Neuronal stem cell (in vitro differentiated cells): Measurements from ENCODE around the gene FIBP.
A peak's percentile ranks its signal among the peaks of the same experiment; 100 is the strongest.

ENCODE experiments used
- DNase-seq: peaks from one replicate; pipeline ENCODE4 v3.0.0-alpha.2; 2013; ENCODE audit warnings: low spot score
- H2AFZ ChIP-seq: one replicate; pipeline ENCODE4 v1.6.1; 2013; ENCODE audit warnings: mild to moderate bottlenecking, low read length, inconsistent platforms
- H2AK5ac ChIP-seq: 2 replicates; pipeline ENCODE4 v1.6.1; 2013; ENCODE audit warnings: low read depth, mild to moderate bottlenecking, inconsistent platforms, low read length, moderate library complexity, mixed read lengths
- H2BK120ac ChIP-seq: 2 replicates; pipeline ENCODE4 v1.6.1; 2013; ENCODE audit warnings: low read depth, mild to moderate bottlenecking, inconsistent platforms, low read length, moderate library complexity, mixed read lengths
- H2BK12ac ChIP-seq: one replicate; pipeline ENCODE4 v1.6.1; 2013; ENCODE audit warnings: low read length, inconsistent platforms
- H2BK15ac ChIP-seq: 2 replicates; pipeline ENCODE4 v1.6.1; 2013; ENCODE audit warnings: mild to moderate bottlenecking, low read length, inconsistent platforms, mixed read lengths
- H2BK5ac ChIP-seq: one replicate; pipeline ENCODE4 v1.6.1; 2013; ENCODE audit warnings: inconsistent platforms, mild to moderate bottlenecking, low read length, moderate library complexity
- H3K14ac ChIP-seq: one replicate; pipeline ENCODE4 v1.6.1; 2013; ENCODE audit warnings: low read length, inconsistent platforms
- H3K18ac ChIP-seq: 2 replicates; pipeline ENCODE4 v1.6.1; 2013; ENCODE audit warnings: low read length, inconsistent platforms
- H3K23ac ChIP-seq: 2 replicates; pipeline ENCODE4 v1.6.1; 2013; ENCODE audit warnings: low read depth, mild to moderate bottlenecking, mixed read lengths, low read length, inconsistent platforms; ENCODE audit not compliant: poor library complexity
- H3K27ac ChIP-seq: replicated peaks from 3 replicates; pipeline ENCODE4 v1.5.1; 2013; ENCODE audit warnings: low read length, inconsistent platforms
- H3K27me3 ChIP-seq, 3 experiments: 2 replicates each; pipeline ENCODE4 v1.6.1; 2013; ENCODE audit warnings: low read length in 3 of 3, mild to moderate bottlenecking in 2 of 3, inconsistent platforms in 1 of 3, low read depth in 1 of 3, mixed read lengths in 1 of 3, moderate library complexity in 1 of 3; ENCODE audit not compliant: control insufficient read depth in 3 of 3, insufficient read depth in 3 of 3
- H3K36me3 ChIP-seq, 2 donors: replicated peaks in 1 of 2; 2 replicates each; pipeline ENCODE4 v1.6.1; 2013; ENCODE audit warnings: low read length in 2 of 2; ENCODE audit not compliant: control insufficient read depth in 2 of 2, insufficient read depth in 2 of 2
- H3K4ac ChIP-seq: 2 replicates; pipeline ENCODE4 v1.6.1; 2013; ENCODE audit warnings: inconsistent platforms, mild to moderate bottlenecking, low read length, moderate library complexity
- H3K4me1 ChIP-seq, 2 donors: 1 replicate in 1 of 2; 2 replicates in 1 of 2; pipeline ENCODE4 v1.6.1; 2013; ENCODE audit warnings: low read length in 2 of 2, low read depth in 1 of 2; ENCODE audit not compliant: control insufficient read depth in 2 of 2, insufficient read depth in 1 of 2
- H3K4me2 ChIP-seq: one replicate; pipeline ENCODE4 v1.6.1; 2013; ENCODE audit warnings: mild to moderate bottlenecking, low read length, inconsistent platforms; ENCODE audit not compliant: insufficient read depth, poor library complexity, severe bottlenecking
- H3K4me3 ChIP-seq, 2 donors: 2 replicates each; pipeline ENCODE4 v1.5.1; 2013; ENCODE audit warnings: low read length in 2 of 2, mild to moderate bottlenecking in 2 of 2, inconsistent platforms in 1 of 2, moderate library complexity in 1 of 2
- H3K79me1 ChIP-seq: one replicate; pipeline ENCODE4 v1.6.1; 2013; ENCODE audit warnings: low read depth, mild to moderate bottlenecking, inconsistent platforms, low read length, moderate library complexity
- H3K9ac ChIP-seq: one replicate; pipeline ENCODE4 v1.6.1; 2013; ENCODE audit warnings: mild to moderate bottlenecking, low read depth, low read length, inconsistent platforms; ENCODE audit not compliant: poor library complexity
- H3K9me3 ChIP-seq, 2 donors: replicated peaks in 1 of 2; 2 replicates each; pipeline versions ENCODE3 to v1.6.1; 2013; ENCODE audit warnings: low read length in 2 of 2, mild to moderate bottlenecking in 2 of 2, inconsistent platforms in 1 of 2, low read depth in 1 of 2, mixed read lengths in 1 of 2, moderate library complexity in 1 of 2; ENCODE audit not compliant: control insufficient read depth in 2 of 2, insufficient read depth in 1 of 2
- H4K8ac ChIP-seq: one replicate; pipeline ENCODE4 v1.6.1; 2013; ENCODE audit warnings: low read depth, mild to moderate bottlenecking, inconsistent platforms, low read length, moderate library complexity
- H4K91ac ChIP-seq: one replicate; pipeline ENCODE4 v1.6.1; 2013; ENCODE audit warnings: low read length, low read depth, mild to moderate bottlenecking, inconsistent platforms; ENCODE audit not compliant: poor library complexity
- WGBS, 2 donors: extraction: QIAGEN DNeasy Blood & Tissue Kit; methylation state at CpG; one replicate each; pipeline ENCODE4 v1.1.7; 2013; ENCODE audit warnings: missing lambda C conversion rate in 2 of 2, mixed read lengths in 1 of 2; ENCODE audit not compliant: insufficient read length in 2 of 2, insufficient replicate concordance in 1 of 2; ENCODE audit errors: extremely low coverage in 2 of 2; 5-methylcytosine and 5-hydroxymethylcytosine counted together

The FIBP gene

DNA sequence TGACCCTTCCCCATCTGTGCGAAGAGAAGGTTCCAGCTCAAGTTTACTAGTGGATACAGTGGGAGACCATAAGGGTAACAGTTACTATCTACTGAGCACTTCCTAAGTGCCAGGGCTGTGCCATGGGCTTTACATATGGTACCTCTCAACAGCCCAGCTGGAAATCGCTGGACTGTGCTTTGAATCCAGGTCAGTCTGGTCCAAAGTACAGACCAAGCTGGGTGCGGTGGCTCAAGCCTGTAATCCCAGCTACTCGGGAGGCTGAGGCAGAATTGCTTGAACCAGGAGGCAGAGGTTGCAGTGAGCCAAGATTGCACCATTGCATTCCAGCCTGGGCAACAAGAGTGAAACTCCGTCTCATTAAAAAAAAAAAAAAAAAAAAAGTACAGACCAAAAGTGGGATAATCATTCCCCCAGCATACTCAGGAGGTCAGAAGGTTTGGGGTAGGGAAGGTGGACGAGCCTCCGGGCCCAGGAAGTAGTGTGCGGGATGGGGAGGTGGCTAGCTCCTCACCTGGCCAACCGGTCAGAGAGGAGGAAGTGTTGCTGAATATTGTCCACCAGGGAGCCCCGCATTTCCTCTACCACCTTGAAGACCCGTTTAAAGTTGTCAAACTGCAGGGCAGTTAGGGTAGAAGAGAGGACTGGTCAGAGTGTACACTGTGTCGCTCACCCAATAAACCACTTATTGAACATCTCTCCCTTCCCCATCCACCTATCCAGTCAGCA lies 2.3 kb downstream of the FIBP start:
- no peak for DNase-seq
- Histone ChIP-seq H2BK5ac (no peak overlapping the region), H3K18ac (no peak overlapping the region), H3K27ac (no peak overlapping the region), H3K4me1 (peaks cover 13 to 17% of the 10 kb centered on the region in 2 donors), H3K4me2 (no peak overlapping the region), H3K4ac (no peak overlapping the region), H2AK5ac (no peak overlapping the region), H2AFZ (no peak overlapping the region), H3K36me3 (peaks cover 33 to 53% of the 10 kb centered on the region in 2 donors), H2BK15ac (no peak overlapping the region), H3K23ac (no peak overlapping the region), H3K79me1 (peaks cover 3% of the 10 kb centered on the region), H3K9ac (no peak overlapping the region), H2BK12ac (no peak overlapping the region), H3K9me3 (no peaks in the 10 kb centered on the region), H3K4me3 (no peak overlapping the region), H2BK120ac (no peak overlapping the region), H3K14ac (no peak overlapping the region), H4K8ac (no peak overlapping the region), H4K91ac (no peak overlapping the region), H3K27me3 (peaks cover 0 to 13% (median 0%) of the 10 kb centered on the region in 3 experiments)
- no CpG with 5 or more reads among the region's 12 CpGs for WGBS, 2 donors

DNA sequence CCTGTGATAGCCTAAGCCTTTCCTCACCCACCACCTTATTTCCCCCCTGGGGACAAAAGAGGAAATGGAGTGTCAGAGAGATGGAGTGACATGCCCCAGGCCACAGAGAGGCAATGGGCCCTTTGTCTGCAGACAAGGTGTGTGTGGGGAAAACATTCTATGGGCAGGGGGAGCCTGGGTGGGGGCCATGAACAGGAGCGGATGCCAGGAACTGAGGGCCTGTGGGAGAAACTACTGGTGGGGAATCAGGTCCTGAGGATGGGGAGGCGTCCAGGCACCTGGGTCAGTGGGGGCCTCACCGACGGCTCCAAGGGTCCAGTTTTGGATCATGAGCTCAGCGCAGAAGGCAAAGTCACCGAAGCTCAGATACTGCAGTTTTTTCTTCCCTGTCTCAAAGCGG lies 3.0 kb downstream of the FIBP start:
- Histone ChIP-seq H3K4me2 (no peak overlapping the region), H2BK15ac (no peak overlapping the region), H3K23ac (no peak overlapping the region), H3K27ac (no peak overlapping the region), H3K36me3 (peaks cover 33 to 53% of the 10 kb centered on the region in 2 donors), H2AFZ (no peak overlapping the region), H3K4me3 (no peak overlapping the region), H3K4me1 (peaks cover 13 to 17% of the 10 kb centered on the region in 2 donors), H3K14ac (no peak overlapping the region), H3K9ac (no peak overlapping the region), H3K9me3 (no peaks in the 10 kb centered on the region), H4K8ac (no peak overlapping the region), H3K27me3 (peaks cover 0 to 13% (median 0%) of the 10 kb centered on the region in 3 experiments), H4K91ac (no peak overlapping the region), H2BK12ac (no peak overlapping the region), H2AK5ac (no peak overlapping the region), H2BK5ac (no peak overlapping the region), H3K79me1 (peaks cover 3% of the 10 kb centered on the region), H3K18ac (no peak overlapping the region), H3K4ac (no peak overlapping the region), H2BK120ac (no peak overlapping the region)
- no CpG with 5 or more reads among the region's 7 CpGs for WGBS, 2 donors
- DNase-seq, result no peak

GRCh38 chr11:65884716-65885092 lies 3.6 kb downstream of the FIBP start:
- Histone ChIP-seq H2AK5ac (no peak overlapping the region), H3K14ac (no peak overlapping the region), H3K27me3 (peaks cover 0 to 7% (median 0%) of the 10 kb centered on the region in 3 experiments), H2BK5ac (no peak overlapping the region), H3K18ac (no peak overlapping the region), H3K9me3 (no peaks in the 10 kb centered on the region), H2BK15ac (no peak overlapping the region), H2BK12ac (no peak overlapping the region), H3K9ac (no peak overlapping the region), H3K36me3 (peaks cover 33 to 53% of the 10 kb centered on the region in 2 donors), H2AFZ (no peak overlapping the region), H4K91ac (no peak overlapping the region), H3K4me1 (peaks cover 9 to 12% of the 10 kb centered on the region in 2 donors), H3K23ac (no peak overlapping the region), H3K27ac (no peak overlapping the region), H3K79me1 (peaks cover 3% of the 10 kb centered on the region), H3K4ac (no peak overlapping the region), H2BK120ac (no peak overlapping the region), H3K4me2 (no peak overlapping the region), H3K4me3 (no peak overlapping the region), H4K8ac (no peak overlapping the region)
- peak; percentile 75 for DNase-seq
- no CpG with 5 or more reads among the region's 9 CpGs for WGBS, 2 donors

GRCh38 chr11:65883786-65884715 lies 4.2 kb downstream of the FIBP start:
- WGBS, 2 donors, result no CpG with 5 or more reads among the region's 28 CpGs
- Histone ChIP-seq H3K79me1 (peaks cover 3% of the 10 kb centered on the region), H4K8ac (no peak overlapping the region), H2BK12ac (no peak overlapping the region), H2AFZ (no peak overlapping the region), H3K27ac (no peak overlapping the region), H2AK5ac (peak overlapping the region; percentile 78), H3K9me3 (no peaks in the 10 kb centered on the region), H3K4me2 (no peak overlapping the region), H3K4me1 (peaks cover 7 to 9% of the 10 kb centered on the region in 2 donors), H3K23ac (no peak overlapping the region), H4K91ac (no peak overlapping the region), H3K9ac (peak overlapping the region; percentile 27), H3K18ac (no peak overlapping the region), H2BK15ac (no peak overlapping the region), H3K14ac (no peak overlapping the region), H3K4ac (no peak overlapping the region), H3K36me3 (peaks cover 33 to 53% of the 10 kb centered on the region in 2 donors), H3K27me3 (peaks cover 0 to 1% (median 0%) of the 10 kb centered on the region in 3 experiments), H2BK120ac (no peak overlapping the region), H3K4me3 (no peak overlapping the region), H2BK5ac (no peak overlapping the region)
- no peak for DNase-seq
